Umbilical cord (tissue), 2 donors: ENCODE data around the gene GNAT3. TPM values are rescaled to one million over a fixed set of nuclear protein-coding genes. Genes with fewer than 3 reads are reported as not detected.

Experiments
- DNase-seq: peaks from one replicate; pipeline ENCODE4 v3.0.0-alpha.2; 2015; ENCODE audit warnings: low spot score
- total RNA-seq: library from RNA; depleted of rRNA; stranded (reverse); fragments of >200 nt; gene quantifications from one replicate; pipeline ENCODE4 v1.2.3, GENCODE V29; 2014; ENCODE audit warnings: low replicate concordance; ENCODE audit not compliant: insufficient read depth

GNAT3 gene
- total RNA-seq, 1 donor from 2014 or later = not detected

GRCh38 chr7:80420876-80421275 is 91.0 kb downstream of the GNAT3 start:
- no peak for DNase-seq

GRCh38 chr7:80417211-80417793 is 94.6 kb downstream of the GNAT3 start:
- no peak for DNase-seq

GRCh38 chr7:80415522-80415921 is 96.3 kb downstream of the GNAT3 start:
- no peak for DNase-seq

GRCh38 chr7:80415114-80415513 is 96.8 kb downstream of the GNAT3 start:
- DNase-seq = no peak

- no peak for DNase-seq
Measured at GRCh38 chr7:80414331-80414730, 97.5 kb downstream of the GNAT3 start.

- no peak for DNase-seq
Measured at GRCh38 chr7:80413383-80413945, 98.4 kb downstream of the GNAT3 start.

GRCh38 chr7:80412842-80413241 is 99.0 kb downstream of the GNAT3 start:
- no peak for DNase-seq

GRCh38 chr7:80411621-80412020 is 100.2 kb downstream of the GNAT3 start:
- no peak for DNase-seq

- DNase-seq = no peak
Measured at GRCh38 chr7:80410081-80410480, 101.8 kb downstream of the GNAT3 start.

Other genes with a start within 250 kb of the GNAT3 start
- 34.4 TPM for gene CD36, start 126.6 kb upstream of the GNAT3 start, total RNA-seq